AG09309 (cell line): ENCODE measurements around the gene VEGFC.

Experiments
- DNase-seq: peaks from one replicate; pipeline ENCODE4 v3.0.0-alpha.2; 2010; ENCODE audit warnings: low read depth
- H3K4me3 ChIP-seq: 2 replicates; pipeline ENCODE4 v1.5.1; 2011; ENCODE audit warnings: mild to moderate bottlenecking, low read depth, low read length, moderate library complexity; ENCODE audit not compliant: control insufficient read depth
- CTCF ChIP-seq: IDR thresholded peaks from 2 replicates; pipeline ENCODE4 v1.5.1; 2011; ENCODE audit warnings: mild to moderate bottlenecking, low read depth, low read length, inconsistent platforms; ENCODE audit not compliant: insufficient read depth, control insufficient read depth; ENCODE audit errors: missing control alignments

VEGFC gene

GRCh38 chr4:176782794-176783193 lies 9.9 kb downstream of the VEGFC start:
- H3K4me3 ChIP-seq = no peak overlapping the region
- no peak for TF ChIP-seq CTCF
- no peak for DNase-seq

- DNase-seq = no peak
- no peak for TF ChIP-seq CTCF
- H3K4me3 ChIP-seq = no peak overlapping the region
These were observed 10.5 kb downstream of the VEGFC start for GRCh38 chr4:176782191-176782590.

GRCh38 chr4:176781739-176782100 lies 11.0 kb downstream of the VEGFC start:
- no peak overlapping the region for H3K4me3 ChIP-seq
- TF ChIP-seq CTCF = no peak
- no peak for DNase-seq

- H3K4me3 ChIP-seq = no peak overlapping the region
- DNase-seq = no peak
- no peak for TF ChIP-seq CTCF
These were observed 11.6 kb downstream of the VEGFC start for GRCh38 chr4:176780995-176781738.

GRCh38 chr4:176779421-176779820 lies 13.3 kb downstream of the VEGFC start:
- no peak for TF ChIP-seq CTCF
- no peak overlapping the region for H3K4me3 ChIP-seq
- no peak for DNase-seq

GRCh38 chr4:176778491-176778890 lies 14.2 kb downstream of the VEGFC start:
- H3K4me3 ChIP-seq = no peak overlapping the region
- DNase-seq = no peak
- no peak for TF ChIP-seq CTCF
